ENCODE measurements around the gene MYO9A. TPM values are rescaled to one million over a fixed set of nuclear protein-coding genes. Genes with fewer than 3 reads are reported as not detected.

MYO9A gene
- total RNA-seq, 4 donors from 2014 or later, result 71.1 to 96.8 (median 80.8) TPM

- WGBS, result 94% methylated on average over 2 of the region's 2 CpGs
- intact Hi-C loops (cut with DNase I), result no loop called here
- Histone ChIP-seq H3K4me1 (no peaks in the 10 kb centered on the region), H3K27ac (replicated peaks in 1 of 4) (no peak overlapping the region), H3K9me3 (peaks cover 0 to 17% (median 8%) of the 10 kb centered on the region in 4 donors), H3K36me3 (peaks cover 29 to 76% (median 49%) of the 10 kb centered on the region in 4 donors), H3K4me3 (no peak overlapping the region), H3K27me3 (no peaks in the 10 kb centered on the region)
- no peak for DNase-seq (ENCODE audit: extremely low spot score)
- TF ChIP-seq POLR2AphosphoS5 (IDR thresholded peaks at IDR 0.05), result no peak
Measured at GRCh38 chr15:71932689-71933088, 185.3 kb downstream of the MYO9A start.

- Histone ChIP-seq H3K4me3 (no peak overlapping the region), H3K27ac (replicated peaks in 1 of 4) (no peak overlapping the region), H3K9me3 (peaks cover 0 to 17% (median 8%) of the 10 kb centered on the region in 4 donors), H3K36me3 (peaks cover 37 to 71% (median 47%) of the 10 kb centered on the region in 4 donors), H3K27me3 (no peaks in the 10 kb centered on the region), H3K4me1 (no peaks in the 10 kb centered on the region)
- intact Hi-C loops (cut with DNase I), result no loop called here
- whole genome bisulfite sequencing, result 96% methylated on average over 1 of the region's 1 CpG
- no peak for DNase-seq (ENCODE audit: extremely low spot score)
- TF ChIP-seq EP300 (IDR thresholded peaks at IDR 0.05) (no peak), POLR2A (IDR thresholded peaks at IDR 0.05; ENCODE audit: low read depth) (no peak), POLR2AphosphoS5 (IDR thresholded peaks at IDR 0.05) (no peak), CTCF (IDR thresholded peaks at IDR 0.05) (no peak)
Measured at GRCh38 chr15:71931261-71931660, 186.7 kb downstream of the MYO9A start.

- H3K27ac ChIP-seq (replicated peaks in 1 of 4), result no peak overlapping the region
- intact Hi-C loops (cut with DNase I), result no loop called here
Measured at GRCh38 chr15:71925145-71925544, 192.8 kb downstream of the MYO9A start.

GRCh38 chr15:71921191-71921590 lies 196.8 kb downstream of the MYO9A start:
- no peaks in the 10 kb centered on the region for H3K4me1 ChIP-seq
- no peaks in the 10 kb centered on the region for H3K9me3 ChIP-seq
- H3K27ac ChIP-seq (replicated peaks in 1 of 4), result no peak overlapping the region
- WGBS, result 91% methylated on average over 3 of the region's 3 CpGs
- intact Hi-C loops (cut with DNase I), result no loop called here
- TF ChIP-seq CTCF (IDR thresholded peaks at IDR 0.05) (no peak), POLR2AphosphoS5 (IDR thresholded peaks at IDR 0.05) (no peak), EP300 (IDR thresholded peaks at IDR 0.05) (no peak), POLR2A (IDR thresholded peaks at IDR 0.05; ENCODE audit: low read depth) (no peak)
- H3K36me3 ChIP-seq, result peaks cover 1 to 16% (median 7%) of the 10 kb centered on the region in 4 donors
- H3K27me3 ChIP-seq, result no peaks in the 10 kb centered on the region
- no peak for DNase-seq (ENCODE audit: extremely low spot score)
- no peak overlapping the region for H3K4me3 ChIP-seq

More at GRCh38 chr15:71925145-71925544, 192.8 kb downstream of the MYO9A start:
- WGBS, result 91% methylated on average over 10 of the region's 10 CpGs
- Histone ChIP-seq H3K9me3 (no peaks in the 10 kb centered on the region), H3K27me3 (no peaks in the 10 kb centered on the region), H3K4me1 (no peaks in the 10 kb centered on the region), H3K4me3 (no peak overlapping the region), H3K36me3 (peaks cover 0 to 20% (median 7%) of the 10 kb centered on the region in 4 donors)
- no peak for TF ChIP-seq EP300 (IDR thresholded peaks at IDR 0.05)
- TF ChIP-seq CTCF (IDR thresholded peaks at IDR 0.05), result no peak
- TF ChIP-seq POLR2A (IDR thresholded peaks at IDR 0.05; ENCODE audit: low read depth), result no peak
- no peak for TF ChIP-seq POLR2AphosphoS5 (IDR thresholded peaks at IDR 0.05)
- DNase-seq (ENCODE audit: extremely low spot score), result no peak

GRCh38 chr15:71920573-71920972 lies 197.4 kb downstream of the MYO9A start:
- Histone ChIP-seq H3K4me1 (no peaks in the 10 kb centered on the region), H3K9me3 (no peaks in the 10 kb centered on the region), H3K27ac (replicated peaks in 1 of 4) (no peak overlapping the region), H3K36me3 (peaks cover 4 to 14% (median 7%) of the 10 kb centered on the region in 4 donors), H3K4me3 (no peak overlapping the region), H3K27me3 (no peaks in the 10 kb centered on the region)
- TF ChIP-seq CTCF (IDR thresholded peaks at IDR 0.05) (no peak), POLR2AphosphoS5 (IDR thresholded peaks at IDR 0.05) (no peak), EP300 (IDR thresholded peaks at IDR 0.05) (no peak), POLR2A (IDR thresholded peaks at IDR 0.05; ENCODE audit: low read depth) (no peak)
- DNase-seq (ENCODE audit: extremely low spot score), result no peak
- 95% methylated on average over 4 of the region's 6 CpGs for WGBS
- intact Hi-C loops (cut with DNase I), result no loop called here
